Stimulated activated CD8-positive, alpha-beta memory T cell treated with anti-CD3 and anti-CD28 coated beads, Interleukin-4, amount 100 ng/mL, for 1 hour (primary cell): Measurements from ENCODE around the gene GRID2IP.
"Not testable (repeated sequence)": the region's sequence is repeated elsewhere in the genome, so short reads cannot be mapped to it uniquely, and the experiment has no call there.

ENCODE experiments used
- DNase-seq, 2 donors: peaks; one replicate each; pipeline ENCODE4 v3.0.0-alpha.2; 2020; ENCODE audit warnings: low read depth in 2 of 2, low spot score in 1 of 2

GRID2IP gene

DNA sequence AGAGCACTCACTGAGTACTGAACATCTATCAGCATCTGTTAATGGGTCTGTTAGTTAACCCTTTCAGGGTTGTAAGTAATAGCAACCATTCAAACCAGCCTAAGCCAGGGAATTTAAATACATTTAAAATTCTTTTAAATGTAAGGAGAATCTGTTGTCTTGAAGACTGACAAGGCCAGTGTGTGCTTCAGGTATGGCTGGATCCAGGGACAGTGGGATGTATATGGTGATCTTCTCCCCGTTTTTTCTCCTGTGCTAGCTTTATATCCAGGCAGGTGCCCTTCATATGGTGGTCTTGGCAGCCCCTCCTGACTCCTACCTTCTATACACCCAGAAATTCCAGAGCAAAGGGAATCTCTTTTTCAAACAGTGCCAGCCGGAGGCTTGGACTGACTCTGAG lies 56.9 kb downstream of the GRID2IP start:
- no peak for DNase-seq

DNA sequence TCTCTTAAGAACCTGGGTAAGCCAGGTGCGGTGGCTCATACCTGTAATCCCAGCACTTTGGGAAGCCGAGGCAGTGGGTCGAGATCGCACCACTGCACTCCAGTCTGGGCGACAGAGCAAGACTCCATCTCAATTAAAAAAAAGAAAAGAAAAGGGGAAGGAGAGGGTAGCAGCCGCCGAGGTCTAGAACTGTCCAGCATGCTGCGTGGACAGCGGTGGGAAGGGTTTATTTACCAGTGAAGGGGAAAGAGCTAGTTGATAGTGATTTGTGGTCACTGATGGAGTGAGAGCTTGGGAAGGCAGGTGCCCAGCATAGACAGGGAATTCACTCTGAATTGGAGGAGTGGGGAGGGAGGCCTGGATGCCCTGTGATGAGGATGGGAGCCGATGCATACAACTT lies 60.1 kb downstream of the GRID2IP start:
- DNase-seq, result no peak

GRCh38 chr7:6489612-6490011 lies 61.6 kb downstream of the GRID2IP start:
- DNase-seq, result no peak

- no peak for DNase-seq
These were observed 64.1 kb downstream of the GRID2IP start for GRCh38 chr7:6487184-6487545.

DNA sequence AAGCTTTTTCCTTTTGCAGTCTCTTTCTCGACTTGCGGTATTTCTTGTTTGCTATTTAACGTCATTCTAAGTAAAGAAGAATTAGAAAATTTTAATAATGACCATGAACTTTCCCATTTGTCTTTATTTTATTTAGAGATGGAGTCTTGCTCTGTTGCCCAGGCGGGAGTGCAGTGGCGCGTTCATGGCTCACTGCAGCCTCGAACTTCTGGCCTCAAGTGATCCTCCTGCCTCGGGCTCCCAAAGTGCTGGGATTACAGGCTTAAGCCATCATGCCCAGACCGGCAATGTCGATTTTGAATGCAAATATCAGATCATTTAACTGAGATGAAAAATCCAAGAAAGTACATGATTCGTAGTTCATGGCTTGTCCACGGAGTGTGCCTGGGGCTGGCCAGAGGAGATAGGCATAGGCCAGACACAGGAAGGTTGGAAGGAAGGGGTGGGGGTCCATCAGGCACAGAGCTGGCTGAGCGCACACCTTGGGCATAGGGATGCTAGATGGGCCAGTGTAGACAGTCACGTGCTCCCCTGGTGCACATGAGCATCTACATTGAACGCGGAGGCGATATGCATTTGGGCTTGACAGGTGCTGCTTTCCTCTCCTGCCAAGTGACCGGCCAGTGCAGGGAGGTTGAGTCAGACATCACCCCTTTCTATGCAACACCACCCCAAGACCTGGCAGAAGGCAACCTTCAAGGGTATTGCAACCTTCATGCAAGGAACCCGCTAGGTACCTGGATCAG lies 64.7 kb downstream of the GRID2IP start:
- DNase-seq, result no peak

DNA sequence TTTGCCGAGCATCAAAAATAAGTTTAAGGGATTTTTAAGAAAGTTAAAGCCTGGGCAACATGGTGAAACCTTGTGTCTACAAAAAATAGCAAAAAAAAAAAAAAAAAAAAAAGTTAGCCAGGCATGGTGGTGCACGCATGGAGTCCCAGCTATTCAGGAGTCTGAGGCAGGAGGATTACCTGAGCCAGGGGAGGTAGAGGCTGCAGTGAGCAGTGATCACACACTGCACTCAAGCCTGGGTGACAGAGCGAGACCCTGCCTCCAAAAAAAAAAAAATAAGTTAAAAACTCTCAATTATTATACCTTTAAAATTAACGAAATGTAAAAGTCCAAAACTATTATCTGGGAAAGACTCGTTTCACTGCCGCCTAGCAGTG lies 68.5 kb downstream of the GRID2IP start:
- no peak for DNase-seq

DNA sequence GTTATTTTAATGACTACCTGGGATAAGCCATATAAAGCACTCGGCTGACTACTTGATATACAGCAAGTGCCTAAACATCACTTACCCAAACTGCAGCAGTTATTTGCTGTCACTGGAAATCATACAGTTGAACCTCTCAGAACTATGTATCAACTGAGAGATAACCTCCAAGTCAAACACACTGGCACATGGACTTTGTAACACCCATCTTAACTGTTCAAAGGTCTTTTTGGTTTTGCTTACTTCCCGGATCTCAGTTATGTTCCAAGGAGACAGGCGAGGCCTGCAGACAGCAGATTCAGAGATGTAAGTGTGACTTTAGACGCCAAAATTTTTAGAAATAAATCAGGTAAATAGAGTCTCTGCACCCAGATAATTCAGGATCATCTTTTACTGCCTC lies 69.0 kb downstream of the GRID2IP start:
- no peak for DNase-seq

GRCh38 chr7:6481445-6481844 lies 69.8 kb downstream of the GRID2IP start:
- no peak for DNase-seq

DNA sequence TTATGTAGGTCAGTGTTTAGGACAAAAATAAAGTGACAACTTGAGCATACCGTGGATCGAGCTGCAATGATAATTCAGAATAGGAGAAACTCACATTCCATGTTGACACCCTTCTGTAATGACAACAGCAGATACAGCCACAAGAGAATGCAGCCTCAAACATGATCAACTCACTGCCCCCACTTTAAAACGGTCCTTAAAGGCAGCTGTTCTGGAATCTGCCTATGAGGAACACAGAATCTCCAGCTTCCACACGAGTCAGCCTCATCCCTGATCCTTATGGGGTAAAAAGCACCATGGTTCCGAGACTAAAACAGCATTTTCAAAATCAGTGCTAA lies 71.0 kb downstream of the GRID2IP start:
- no peak for DNase-seq

DNA sequence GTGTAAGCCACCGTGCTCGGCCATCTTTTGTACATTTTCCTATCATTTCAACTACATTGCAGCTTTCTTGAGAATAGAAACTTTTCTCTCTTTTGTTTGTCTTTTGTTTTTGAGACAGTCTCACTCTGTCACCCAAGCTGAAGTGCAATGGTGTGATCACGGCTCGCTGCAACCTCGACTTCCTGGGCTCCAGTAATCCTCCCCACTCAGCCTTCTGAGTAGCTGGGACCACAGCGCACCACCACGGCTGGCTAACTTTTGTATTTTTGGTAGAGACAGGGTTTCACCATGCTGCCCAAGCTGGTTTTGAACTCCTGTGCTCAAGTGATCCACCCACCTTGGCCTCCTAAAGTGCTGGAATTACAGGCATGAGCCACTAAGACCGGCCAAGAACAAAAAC lies 72.2 kb downstream of the GRID2IP start:
- no peak for DNase-seq

DNA sequence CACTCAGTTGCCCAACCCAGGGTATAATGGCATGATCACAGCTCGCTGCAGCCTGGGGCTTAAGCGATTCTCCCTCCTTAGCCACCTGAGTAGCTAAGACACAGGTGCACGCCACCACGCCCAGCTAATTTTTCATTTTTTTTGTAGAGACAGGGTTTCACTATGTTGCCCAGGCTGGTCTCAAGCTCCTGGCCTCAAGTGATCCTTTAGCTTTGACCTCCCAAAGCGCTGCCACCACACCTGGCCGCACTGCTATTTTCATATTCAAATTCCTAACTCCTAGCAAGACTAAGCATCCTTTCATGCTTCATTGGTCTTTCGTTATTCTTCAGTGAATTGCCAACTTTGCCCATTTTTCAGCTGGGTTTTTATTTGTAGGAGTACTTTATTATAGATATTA lies 73.1 kb downstream of the GRID2IP start:
- no peak for DNase-seq

GRCh38 chr7:6477318-6477660 lies 74.0 kb downstream of the GRID2IP start:
- DNase-seq, result no peak

- no peak for DNase-seq
These were observed 74.5 kb downstream of the GRID2IP start for GRCh38 chr7:6476596-6477317.

GRCh38 chr7:6475433-6476186 lies 75.7 kb downstream of the GRID2IP start:
- DNase-seq, result no peak

DNA sequence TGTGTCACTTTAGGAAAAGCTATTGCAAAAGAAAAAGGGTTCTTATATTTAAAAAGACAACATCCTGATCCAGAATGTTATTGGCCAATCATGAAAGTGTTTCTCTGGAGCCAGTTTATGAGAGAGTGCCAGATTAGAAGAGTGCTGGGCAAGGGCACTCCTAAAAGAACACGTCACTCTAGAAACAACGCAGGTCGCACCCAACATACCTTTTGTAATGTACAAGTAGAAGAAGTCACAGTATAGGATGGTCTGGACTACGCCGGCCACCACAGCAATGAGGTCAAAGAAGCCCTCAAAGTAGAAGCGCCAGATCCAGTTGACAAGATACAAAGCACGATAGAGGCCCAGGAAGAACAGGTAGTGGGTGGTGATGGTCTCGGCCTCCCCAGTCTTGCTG lies 85.4 kb downstream of the GRID2IP start:
- no peak for DNase-seq

DNA sequence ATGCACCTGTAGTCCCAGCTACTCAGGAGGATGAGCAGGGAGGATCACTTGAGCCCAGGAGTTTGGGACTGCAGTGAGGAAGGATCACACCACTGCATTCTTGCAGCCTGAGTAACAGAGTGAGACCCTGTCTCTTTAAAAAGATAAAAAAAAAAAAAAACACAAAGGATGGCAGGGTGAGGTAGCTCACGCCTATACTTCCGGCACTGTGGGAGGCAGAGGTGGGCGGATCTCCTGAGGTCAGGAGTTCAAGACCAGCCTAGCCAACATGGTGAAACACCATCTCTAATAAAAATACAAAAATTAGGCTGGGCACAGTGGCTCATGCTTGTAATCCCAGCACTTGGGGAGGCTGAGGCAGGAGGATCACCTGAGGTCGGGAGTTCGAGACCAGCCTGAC lies 87.7 kb downstream of the GRID2IP start:
- DNase-seq, result not testable (repeated sequence)

DNA sequence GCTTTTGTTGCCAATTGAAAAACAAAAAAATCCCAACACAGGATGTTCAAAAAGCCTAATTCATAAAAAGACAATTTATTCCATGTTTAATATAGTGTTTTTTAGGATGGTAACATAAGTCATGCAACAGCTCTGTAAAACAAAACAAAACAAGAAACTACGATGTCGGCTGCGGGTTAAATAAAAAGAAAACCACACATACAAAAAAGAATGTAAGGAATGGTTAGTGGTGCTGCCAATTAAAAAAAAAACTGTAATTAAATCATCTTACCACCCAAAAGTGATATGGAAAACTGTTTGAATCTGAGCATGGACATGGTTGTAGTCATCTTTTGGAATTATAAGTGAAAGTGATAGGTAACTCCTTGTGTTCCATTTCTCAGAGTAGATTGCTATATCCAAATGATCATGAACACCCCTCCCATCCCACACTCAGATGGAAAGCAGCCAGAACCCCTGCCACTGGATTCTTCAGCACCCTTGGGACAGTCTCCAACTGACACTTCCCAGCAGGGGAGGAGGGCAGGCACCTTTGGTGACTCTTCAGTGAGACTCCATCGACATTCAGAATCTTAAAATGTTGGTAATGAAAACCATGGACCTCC lies 89.2 kb downstream of the GRID2IP start:
- no peak for DNase-seq

DNA sequence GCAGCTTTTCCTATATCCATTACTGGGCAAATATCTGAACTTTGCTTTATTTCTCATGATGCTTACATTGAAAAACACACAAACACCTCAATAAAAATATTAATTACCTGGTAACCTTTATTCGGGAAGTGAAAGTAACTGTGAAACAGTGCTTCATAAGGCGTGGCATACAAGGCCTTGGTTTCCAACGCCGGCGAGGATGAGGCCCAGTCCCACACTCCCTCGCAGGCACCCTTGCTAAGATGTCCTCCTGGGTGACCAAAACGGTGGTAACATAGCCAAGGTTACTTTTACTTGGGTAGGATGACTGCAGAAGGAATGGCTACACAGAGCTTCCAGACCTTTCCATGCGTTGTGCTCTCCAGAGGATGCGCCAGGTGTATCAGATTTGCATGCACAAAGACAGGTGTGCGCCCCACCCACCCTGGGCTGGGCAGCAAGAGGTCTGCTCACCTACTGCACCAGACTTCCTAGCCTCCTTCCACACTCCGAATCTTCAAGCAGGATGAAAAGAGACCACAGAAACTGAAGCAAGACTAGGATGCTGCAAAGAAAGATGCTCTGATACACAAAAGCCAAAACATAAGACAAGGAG lies 90.2 kb downstream of the GRID2IP start:
- DNase-seq, result no peak

DNA sequence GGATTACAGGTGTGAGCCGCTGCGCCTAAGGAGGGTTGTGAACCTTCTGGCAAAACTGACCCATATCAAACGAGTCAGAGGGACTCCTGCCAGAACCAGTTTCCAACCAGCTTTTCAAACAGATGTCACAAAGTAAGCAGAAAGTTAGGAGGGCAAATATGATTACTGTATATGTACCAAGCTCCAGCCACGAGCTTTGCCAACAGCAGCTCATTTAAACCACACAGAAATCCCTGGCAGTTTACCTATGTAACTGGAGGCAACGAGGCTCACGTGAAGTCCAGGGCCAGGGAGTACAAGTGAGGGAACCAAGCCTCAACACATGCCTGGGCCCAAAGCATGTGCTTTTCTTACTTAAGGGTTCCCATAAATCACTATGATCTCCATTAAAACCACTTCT lies 91.0 kb downstream of the GRID2IP start:
- DNase-seq, result no peak

DNA sequence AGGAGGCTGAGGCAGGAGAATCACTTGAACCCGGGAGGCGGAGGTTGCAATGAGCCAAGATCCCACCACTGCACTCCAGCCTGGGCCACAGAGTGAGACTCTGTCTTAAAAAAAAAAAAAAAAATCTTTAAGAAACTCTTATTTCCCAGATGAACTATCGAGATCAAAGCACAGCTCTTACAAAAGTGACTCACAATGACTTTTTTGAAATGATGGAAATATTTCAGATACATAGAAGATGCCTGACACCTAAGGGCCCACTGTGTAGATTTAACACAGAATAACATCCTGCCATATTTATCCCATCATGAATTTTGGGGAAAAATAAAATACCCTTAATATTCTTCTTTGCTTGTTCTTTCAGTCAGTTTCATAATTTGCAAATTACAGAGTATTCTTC lies 92.6 kb downstream of the GRID2IP start:
- not testable (repeated sequence) for DNase-seq

DNA sequence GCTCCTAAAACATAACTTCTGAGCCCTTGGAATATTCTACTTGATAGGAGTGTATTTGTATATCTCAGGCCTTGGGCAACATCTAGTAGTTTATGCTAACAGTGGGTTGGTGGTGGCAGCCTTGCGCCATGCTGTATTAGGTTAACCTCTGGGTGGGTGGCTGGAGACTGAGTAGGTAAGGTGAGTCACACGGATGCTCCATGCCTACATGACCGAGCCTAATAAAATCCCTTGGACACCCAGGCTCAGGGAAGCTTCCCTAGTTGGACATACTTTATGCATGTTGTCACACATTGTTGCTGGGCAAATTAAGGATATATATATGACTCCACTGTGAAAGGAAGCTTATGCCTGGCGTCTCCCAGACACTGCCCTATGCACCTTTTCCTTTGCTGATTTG lies 97.5 kb downstream of the GRID2IP start:
- no peak for DNase-seq

DNA sequence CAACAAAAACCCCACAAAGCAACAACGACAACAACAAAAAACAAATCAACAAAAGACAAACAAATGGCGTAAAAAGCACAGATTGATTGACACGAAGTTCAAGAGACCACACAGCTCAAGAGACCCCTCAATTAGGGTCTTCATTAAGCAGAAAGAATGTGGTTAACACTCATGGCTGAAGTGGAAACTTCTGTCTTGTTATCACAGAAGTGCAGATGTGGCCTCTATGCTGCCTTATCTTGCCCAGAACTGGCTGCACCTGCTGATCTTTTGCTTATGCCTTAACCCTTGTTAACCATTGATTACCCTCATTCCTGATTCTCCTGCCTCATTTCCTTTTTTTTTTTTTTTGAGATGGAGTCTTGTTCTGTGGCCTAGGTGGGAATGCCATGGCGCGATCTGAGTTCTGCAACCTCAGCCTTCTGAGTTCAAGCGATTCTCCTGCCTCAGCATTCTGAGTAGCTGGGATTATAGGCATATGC lies 100.0 kb downstream of the GRID2IP start:
- DNase-seq, result no peak
